RCC 7860 (cell line): ENCODE results near the gene WWOX.

Experiments
- DNase-seq: peaks from one replicate; pipeline ENCODE4 v3.0.0-alpha.2; 2015; ENCODE audit warnings: low spot score
- FAIRE-seq: peaks from 2 replicates; lab custom pipeline; 2012; peaks lifted over from hg19 to GRCh38; lab: Jason Lieb, UNC

Gene WWOX

DNA sequence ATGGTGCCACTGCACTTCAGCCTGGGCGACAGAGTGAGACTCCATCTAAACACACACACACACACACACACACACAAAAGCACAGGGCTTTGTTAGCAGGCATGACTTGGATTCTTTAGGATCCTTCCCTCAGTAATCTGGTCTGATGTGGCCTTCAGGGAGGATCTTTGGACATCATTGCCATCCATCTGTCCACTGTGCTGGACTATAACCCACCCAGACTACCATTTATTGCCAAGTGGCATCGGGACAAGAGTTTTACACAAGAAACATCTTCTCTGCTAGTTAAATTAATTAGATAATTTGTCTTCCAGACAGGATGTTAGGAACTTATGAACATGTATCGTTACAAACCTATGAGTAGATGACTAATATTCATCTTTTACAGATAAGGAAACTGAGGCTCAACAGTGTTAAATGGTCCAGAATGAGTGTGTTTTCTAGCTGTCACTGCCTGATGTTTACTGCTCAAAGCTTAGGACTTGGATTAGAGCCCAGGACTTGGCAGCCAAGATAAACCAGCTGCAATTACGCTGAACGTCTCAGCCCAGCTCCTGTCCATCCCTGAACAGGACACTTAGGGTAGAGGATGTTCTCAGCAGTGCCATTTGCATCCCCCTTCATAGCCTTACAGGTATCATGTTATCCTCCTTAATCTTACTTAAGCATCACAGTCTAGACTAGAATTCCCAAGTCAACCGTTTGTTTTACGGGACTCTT is 285.8 kb downstream of the WWOX start:
- DNase-seq (no peak), FAIRE-seq (no peak)

DNA sequence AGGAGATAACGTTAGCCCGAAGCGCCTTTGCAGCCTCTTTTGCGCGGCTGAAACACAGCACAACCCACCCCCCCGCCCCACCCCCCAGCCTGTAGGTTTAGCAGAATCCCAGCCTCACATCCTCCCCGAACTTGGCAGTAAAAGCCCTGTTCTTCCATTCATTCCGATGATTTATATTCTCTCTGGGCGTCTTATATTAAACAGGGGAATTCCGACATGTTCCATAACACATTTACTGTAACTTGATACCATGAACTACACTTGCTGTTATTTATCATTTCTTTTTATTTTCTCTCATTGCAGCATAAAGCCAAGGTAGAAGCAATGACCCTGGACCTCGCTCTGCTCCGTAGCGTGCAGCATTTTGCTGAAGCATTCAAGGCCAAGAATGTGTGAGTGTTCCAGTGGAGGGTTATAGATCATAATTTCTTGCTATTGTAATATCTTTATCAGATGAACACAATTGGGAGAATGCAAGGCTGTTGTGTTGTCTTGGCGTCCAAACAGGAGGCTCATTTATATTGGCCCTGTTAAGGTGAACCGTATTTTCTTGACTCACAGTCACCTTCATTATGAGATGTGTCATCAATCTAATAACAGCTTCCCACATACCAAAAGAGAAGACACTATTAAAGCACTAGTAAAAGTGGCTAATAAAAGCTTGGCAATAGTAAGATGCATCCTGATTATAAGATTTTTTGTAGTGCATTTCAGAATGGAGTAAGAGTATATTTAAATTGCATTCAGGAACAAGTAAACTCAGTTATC is 287.3 kb downstream of the WWOX start:
- DNase-seq = no peak
- no peak for FAIRE-seq

DNA sequence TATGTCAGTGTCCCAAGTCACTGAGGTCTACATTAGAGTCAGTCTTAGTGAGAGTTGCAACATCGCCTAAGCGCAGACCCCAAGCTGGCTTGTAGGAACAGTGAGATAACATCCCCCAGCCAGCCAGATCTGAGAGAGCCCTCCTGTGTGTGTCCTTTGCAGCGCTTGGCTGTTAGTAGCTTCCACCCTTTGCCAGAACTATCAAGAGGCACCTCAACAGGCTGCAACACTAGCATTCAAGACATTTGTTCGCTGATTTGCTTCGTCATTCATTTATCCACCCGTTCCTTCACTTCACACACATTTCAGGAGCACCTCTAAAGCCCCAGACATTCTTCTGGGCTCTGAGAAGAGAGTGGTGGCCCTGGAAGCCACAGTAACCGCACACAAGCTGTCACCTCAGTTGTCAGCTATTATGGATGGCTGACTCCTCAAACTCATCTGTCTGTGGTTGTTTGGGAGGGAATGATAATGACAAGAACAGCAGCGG is 289.6 kb downstream of the WWOX start:
- no peak for FAIRE-seq
- DNase-seq = no peak

DNA sequence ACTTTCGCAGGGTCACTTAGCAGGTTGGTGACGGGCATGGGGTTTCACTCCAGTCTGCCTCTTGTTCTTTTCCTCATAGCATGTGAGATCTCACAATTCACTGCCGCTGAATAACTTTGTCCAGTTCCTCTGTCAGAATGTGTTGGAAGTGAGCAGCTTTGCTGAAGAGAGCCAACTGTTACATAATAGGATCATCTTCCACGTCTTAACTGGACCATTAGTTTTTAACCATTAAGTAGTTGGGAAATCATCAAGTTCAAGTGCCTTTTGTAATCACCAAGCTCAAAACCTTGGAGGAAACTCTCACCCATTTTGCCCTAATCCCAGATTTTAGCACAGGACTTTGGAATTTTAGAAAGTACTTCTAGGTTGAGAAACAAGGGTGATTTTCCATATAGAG is 290.6 kb downstream of the WWOX start:
- DNase-seq = no peak
- FAIRE-seq = no peak

DNA sequence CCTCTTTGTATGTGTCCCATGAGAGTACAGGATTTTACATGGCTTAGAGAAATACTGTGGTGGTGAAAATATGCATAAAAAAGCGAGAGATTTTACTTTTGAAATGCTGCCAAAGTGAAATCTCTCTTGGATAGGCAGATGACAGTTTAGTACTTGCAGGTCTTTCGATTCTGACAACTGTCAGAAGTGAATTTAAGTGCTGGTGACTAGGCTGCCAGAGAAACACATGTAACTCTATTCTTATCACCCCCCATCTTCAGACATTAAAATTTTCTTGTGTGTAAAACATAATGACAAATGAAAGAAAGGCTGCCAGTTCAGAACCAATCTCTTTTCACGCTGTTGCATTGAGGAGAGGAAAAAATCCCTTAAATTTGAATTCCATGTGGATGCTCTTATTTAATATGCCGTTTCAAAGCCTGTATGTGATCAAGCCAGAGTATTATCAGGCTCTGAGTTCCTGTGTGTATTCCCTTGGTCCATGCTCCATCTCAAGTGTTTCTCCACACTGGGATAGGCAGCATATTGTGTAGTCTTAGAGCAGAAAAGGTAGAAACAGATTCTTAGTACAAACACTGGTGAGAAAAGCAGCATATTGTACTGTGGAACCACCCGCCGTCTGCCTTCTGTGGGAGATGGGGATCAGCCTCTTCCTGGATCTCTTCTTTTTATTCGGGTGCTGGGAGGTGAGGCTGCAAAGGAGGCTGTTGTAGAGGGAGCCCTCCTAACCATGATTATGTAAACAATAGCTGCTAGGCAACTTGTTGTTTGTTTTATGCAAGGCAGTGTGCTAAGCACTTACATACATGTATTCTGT is 291.3 kb downstream of the WWOX start:
- FAIRE-seq (no peak), DNase-seq (no peak)

DNA sequence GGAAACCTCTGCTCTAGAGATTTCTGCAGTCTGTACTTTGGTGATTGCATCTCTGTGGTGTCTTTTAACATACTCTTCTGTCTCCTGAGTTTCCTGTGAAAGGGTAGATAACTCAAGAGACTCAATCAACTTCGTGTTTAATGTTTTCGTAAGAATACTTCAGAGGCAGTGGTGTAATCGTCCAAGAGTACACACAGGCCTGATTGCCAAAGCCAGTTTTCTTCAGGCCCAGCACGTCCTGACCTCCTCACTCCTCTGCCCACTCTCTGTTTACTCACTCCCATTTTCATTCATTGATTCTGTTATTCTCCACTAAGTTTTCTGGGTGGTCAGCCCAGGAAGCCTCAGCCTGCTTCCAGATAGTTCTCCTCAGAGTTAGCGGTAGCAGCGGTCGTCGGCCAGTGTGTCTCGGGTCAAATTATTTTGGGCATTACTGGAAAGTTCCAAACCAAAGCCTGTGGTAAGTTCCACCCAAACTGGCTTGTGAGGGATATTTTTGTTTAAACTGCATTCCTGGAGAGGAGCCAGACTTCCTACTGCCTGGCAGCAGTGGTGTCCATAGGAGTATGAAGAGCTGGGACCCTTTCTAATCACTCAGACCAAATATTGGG is 293.2 kb downstream of the WWOX start:
- FAIRE-seq (no peak), DNase-seq (no peak)

DNA sequence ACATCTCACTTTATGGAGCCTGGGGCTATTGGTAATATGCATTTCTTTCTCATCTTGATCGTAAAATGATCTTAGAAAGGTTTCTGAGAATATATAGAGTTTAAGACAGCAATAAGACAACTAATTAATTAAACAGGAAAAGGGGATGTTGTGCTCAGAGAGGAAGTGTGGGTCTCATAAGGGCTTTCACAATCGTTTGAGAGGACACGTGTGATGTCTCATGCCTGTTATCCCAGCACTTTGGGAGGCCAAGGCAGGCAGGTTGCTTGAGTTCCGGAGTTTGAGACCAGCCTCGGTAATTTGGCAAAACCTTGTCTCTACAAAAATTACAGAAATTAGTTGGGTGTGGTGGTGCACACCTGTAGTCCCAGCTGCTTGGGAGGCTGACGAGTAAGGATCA is 295.6 kb downstream of the WWOX start:
- DNase-seq (no peak), FAIRE-seq (no peak)

DNA sequence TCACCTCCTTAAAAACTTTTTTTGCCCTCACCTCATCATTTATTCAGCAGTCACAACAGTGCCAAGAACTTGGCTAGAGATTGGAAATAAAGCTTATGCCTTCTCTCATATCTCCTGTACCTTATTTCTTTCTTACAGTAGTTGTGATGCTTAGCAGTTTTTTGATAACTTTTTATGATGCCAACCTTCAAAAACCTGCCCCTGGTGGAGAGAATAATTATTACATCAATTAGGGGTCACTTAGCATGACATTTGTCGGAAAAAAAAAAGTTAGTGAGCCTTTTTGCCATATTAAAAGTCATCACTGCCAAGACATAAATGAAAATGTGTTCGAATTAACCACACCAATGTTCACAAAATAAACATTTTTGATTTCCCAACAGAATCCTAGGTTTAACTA is 296.6 kb downstream of the WWOX start:
- FAIRE-seq = no peak
- DNase-seq = no peak

DNA sequence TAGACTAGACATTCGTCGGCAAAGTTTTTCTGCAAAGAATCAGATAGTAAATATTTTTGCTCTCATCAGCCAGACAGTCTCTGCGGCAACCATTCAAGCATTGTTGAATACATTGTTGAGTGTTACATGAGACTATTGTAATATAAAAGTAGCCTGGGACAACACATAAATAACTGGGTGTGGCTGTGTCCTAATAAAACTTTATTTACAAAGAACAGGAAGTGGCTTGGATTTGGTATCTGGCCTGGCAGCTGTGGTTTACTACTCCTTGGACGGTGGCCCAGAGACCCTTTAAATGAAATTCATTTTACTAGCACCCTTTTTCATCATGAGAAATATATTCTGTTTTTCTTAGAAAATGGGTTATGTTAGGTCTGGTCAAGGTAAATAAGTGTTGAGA is 297.2 kb downstream of the WWOX start:
- no peak for FAIRE-seq
- no peak for DNase-seq

DNA sequence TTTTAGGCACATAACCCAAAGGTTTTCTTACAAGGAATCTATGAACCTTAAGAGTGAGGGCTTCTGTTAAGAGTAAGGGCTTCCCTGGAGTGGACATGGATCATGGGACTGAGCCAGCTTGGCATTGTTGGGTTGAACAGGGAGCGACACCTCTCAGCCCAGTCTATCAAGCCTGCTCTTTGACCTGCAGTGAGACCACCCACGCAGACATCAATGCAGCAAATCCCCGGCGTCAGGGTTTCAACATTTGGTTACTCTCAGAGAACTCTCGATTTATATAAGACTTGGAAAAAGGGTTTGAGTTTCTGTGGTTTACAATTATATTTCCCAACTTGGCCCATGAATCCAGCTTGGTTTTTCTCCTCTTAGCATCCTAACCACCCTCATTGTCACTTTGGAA is 299.9 kb downstream of the WWOX start:
- DNase-seq (no peak), FAIRE-seq (no peak)

DNA sequence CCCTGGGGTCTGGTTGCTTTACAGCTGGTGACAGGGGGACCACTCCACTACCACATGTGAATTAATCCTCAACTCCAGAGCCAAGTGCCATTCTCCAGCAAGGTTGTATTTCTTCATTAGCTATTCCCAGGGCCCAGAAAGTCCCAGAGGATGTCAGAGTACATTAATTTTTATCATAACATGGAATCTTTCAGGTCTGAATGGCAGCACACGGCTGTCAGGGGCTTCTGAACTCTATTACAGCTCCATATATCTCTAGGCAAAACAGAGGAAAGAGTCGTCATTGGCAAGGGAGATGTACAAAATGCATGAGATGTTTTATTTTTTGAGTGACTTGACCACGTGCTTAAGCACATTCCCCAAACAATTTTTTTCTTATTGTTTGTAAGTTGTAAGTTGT is 303.4 kb downstream of the WWOX start:
- no peak for FAIRE-seq
- no peak for DNase-seq

DNA sequence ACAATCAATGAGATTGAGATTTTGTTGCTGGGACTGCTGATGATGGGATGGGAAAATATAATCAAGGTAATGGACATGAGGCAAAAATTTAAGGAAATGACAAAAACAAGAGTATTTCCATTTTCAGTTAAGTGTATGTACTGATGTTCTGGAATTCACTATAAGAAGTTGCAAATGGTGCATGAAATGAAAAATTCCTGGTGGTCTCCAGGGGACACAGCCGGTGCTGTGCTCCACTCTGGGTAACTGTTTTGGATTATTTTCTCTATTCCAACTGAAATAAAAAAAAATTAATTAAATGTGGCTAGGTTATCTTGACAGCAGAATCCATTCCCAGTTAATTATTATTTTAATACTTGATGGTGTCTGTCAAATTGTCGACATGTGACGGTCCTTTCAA is 305.6 kb downstream of the WWOX start:
- DNase-seq (no peak), FAIRE-seq (no peak)

DNA sequence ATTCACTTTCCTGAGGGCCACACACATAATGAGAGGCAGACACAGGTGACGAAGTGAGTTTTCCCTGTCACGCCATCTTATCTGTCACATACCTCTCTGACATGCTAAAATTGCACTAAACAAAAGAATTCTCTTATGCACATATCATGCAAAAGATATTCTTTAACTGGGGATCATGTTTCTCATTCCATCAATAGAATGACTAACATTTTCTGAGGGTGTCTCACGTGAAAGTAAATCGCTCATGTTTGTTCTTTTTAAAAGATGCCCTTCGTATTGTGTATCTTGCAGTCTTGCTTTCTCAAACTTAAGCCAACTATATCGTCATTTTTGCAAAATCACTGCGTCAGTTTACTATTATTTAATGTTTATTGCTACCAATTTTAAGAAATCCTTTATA is 306.4 kb downstream of the WWOX start:
- DNase-seq (no peak), FAIRE-seq (no peak)

DNA sequence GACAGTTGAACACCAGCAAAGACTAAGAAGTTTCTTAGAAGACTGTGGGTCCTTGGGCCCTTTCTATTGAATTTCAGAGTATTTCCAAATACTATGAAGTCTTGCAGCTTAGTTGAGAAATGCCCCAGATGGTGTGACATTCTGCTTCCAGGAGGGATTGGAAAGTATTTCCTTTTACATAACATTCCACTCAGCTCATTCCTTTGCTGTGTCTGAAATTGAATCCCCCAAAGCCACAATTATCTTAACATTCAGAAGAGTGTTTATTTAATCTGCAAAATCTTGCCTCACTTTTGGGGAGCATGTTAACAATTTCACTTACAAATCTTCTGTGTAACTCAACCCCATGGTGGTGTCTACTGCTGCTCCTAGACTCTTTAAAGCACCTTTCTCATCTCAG is 307.7 kb downstream of the WWOX start:
- no peak for DNase-seq
- no peak for FAIRE-seq

DNA sequence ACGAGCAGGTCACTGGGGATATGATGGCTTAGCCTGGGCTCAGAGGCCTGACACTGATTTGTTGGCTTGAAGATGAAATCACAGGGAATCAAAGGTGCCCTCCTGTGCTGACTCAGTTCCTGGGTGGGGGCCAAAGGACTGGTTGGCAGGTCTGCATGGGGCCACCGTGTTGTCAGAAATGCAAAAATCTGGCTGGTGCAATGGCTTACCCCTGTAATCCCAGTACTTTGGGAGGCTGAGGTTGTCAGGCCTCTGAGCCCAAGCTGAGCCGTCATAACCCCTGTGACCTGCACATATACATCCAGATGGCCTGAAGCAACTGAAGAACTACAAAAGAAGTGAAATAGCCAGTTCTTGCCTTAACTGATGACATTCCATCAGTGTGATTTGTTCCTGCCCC is 314.2 kb downstream of the WWOX start:
- no peak for DNase-seq
- FAIRE-seq = no peak

DNA sequence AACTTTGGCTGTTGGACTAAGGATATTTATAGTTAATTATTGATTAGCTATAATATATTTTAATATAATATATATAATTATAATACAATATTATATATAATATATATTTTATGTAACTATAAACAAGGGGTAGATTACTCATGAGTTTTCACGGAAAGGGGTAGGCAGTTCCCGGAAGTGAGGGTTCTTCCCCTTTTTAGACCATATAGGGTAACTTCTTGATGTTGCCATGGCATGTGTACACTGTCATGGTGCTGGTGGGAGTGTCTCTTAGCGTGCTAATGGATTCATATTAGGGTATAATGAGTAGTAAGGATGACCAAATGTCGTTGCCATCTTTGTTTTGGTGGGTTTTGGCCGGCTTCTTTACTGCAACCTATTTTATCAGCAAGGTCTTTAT is 315.6 kb downstream of the WWOX start:
- DNase-seq (no peak), FAIRE-seq (no peak)

DNA sequence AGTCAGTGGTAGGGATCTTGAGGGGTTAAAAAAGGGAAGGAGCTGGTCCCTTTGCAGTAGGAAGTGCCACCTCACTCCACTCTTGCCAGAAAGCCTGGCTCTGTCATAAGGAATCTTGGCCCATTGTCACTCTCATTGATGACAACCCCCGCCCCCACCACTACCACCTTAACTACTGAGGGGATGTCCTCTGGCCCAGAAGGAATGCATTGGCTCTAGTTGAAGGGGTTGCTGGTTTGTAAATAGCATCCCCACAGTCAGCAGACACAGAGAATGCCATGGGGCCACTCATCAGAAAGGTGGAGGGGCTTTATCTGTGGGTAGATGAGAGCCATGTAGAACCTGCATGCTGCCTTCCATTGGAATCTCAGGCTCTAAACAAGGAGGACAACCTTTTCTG is 316.2 kb downstream of the WWOX start:
- no peak for FAIRE-seq

DNA sequence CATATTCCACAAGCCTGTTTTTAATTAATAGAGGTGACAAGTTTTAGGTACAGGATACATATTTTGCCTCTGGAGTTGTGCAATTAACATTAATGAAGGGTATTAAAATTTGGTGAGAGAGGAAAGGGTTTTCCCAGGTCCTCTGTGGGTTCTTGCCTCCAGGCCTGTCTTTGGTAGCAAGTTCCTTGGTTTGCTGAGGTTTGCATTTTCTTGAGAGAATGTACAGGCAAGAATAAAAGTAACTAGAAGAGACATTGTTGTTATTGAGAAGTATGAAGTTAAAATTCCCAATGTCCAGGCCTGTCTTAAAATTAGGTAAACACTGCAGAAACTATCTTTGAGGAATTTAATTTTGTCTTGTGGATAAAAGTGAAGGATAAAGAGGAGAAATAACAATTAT is 316.9 kb downstream of the WWOX start:
- FAIRE-seq (no peak), DNase-seq (no peak)

More for the DNA sequence above, 316.2 kb downstream of the WWOX start:
- DNase-seq = no peak

DNA sequence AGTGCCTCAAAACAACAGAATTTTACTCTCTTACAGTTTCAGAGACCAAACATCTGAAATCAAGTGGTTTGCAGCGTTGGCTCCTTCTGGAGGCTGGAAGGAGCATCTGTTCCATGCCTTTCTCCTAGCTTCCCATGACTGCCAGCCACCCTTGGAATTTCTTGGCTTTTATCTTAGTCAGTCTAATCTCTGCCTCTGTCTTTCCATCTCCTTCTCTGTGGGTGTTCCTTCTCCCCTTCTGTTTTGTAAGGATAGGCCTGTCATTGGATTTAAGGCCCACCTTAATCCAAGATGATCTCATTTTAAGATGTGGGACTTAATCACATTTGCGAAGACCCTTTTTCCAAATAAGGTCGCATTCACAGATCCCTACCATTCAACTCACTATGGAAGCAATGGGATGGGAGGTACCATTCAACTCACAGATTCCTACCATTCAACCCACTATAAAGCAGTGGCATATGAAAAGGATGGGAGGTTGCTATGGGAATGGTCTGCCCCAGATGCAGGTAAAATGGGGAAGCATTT is 321.8 kb downstream of the WWOX start:
- DNase-seq = no peak
- no peak for FAIRE-seq

DNA sequence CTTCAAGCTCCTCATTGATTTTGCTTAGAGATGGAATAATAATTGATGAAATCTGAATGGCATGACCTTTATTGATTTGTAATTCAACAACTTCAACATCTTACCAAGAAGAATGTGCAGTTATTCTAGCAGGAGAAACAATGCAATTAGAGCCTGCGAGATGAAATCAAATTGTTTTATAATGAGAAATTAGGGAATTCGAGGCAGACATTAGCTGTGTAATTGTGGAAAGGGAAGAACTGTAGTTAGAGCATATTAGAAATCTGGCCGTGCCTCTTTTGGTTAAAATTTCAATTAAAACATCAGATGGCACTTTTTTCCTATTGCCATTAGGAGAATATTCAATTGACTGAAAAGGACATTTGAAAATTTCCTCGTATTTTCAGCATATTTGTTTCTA is 325.8 kb downstream of the WWOX start:
- FAIRE-seq = no peak
- no peak for DNase-seq
